GM12801 (cell line): ENCODE measurements around the gene COG3.

ENCODE experiments used
- CTCF ChIP-seq: IDR thresholded peaks from one replicate; pipeline ENCODE4 v1.5.1; 2011; ENCODE audit warnings: control low read depth; ENCODE audit not compliant: insufficient read length; ENCODE audit errors: extremely low read depth

The COG3 gene

GRCh38 chr13:45540864-45541263 is 76.1 kb downstream of the COG3 start:
- no peak for TF ChIP-seq CTCF

- no peak for TF ChIP-seq CTCF
Measured at GRCh38 chr13:45541806-45542205, 77.1 kb downstream of the COG3 start.

GRCh38 chr13:45542391-45542790 is 77.7 kb downstream of the COG3 start:
- no peak for TF ChIP-seq CTCF

- no peak for TF ChIP-seq CTCF
Measured at GRCh38 chr13:45542878-45543277, 78.1 kb downstream of the COG3 start.

GRCh38 chr13:45544520-45544919 is 79.8 kb downstream of the COG3 start:
- TF ChIP-seq CTCF: no peak

- TF ChIP-seq CTCF: no peak
Measured at GRCh38 chr13:45545686-45546409, 81.1 kb downstream of the COG3 start.

- TF ChIP-seq CTCF: no peak
Measured at GRCh38 chr13:45546410-45546765, 81.6 kb downstream of the COG3 start.
